AG10803 (cell line): ENCODE measurements around the gene L3MBTL4.
"Not testable (repeated sequence)": the region's sequence is repeated elsewhere in the genome, so short reads cannot be mapped to it uniquely, and the experiment has no call there.

ENCODE experiments used
- DNase-seq: peaks from one replicate; pipeline ENCODE4 v3.0.0; 2010; ENCODE audit warnings: low read depth
- H3K4me3 ChIP-seq: 2 replicates; pipeline ENCODE4 v1.5.1; 2011; ENCODE audit warnings: mild to moderate bottlenecking, low read length, control low read depth
- CTCF ChIP-seq: conservative IDR thresholded peaks from 2 replicates; pipeline ENCODE4 v1.5.1; 2011; ENCODE audit warnings: mild to moderate bottlenecking, low read length, control low read depth, inconsistent platforms

The L3MBTL4 gene

DNA sequence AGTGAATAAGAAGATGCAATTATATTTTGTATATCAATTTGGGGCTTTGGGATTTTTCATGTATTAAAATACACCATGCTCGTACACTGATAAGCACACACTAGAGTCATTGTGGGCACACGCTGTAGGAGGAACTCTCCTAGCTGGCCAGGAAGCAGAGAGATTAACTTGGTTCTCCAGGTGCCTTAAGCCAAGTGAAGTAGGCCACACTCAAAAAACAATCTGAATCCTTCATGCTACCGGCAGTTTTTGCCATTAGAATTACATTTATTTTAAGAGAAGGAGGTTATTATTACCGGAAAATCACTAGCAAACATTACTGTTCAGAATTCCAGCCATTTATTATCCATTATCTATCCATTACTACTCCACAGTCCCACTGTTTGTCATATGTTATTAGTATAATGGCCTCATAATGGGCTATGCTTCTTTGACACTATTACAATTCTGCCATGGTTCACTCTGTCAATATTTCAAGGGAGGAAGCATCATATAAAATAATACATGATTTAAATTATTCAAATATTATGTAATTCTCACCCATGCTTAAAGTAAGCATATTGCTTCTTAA lies 214.4 kb downstream of the L3MBTL4 start:
- no peak for DNase-seq

GRCh38 chr18:6199777-6200176 lies 214.9 kb downstream of the L3MBTL4 start:
- no peak for DNase-seq

More for the DNA sequence above, 214.4 kb downstream of the L3MBTL4 start:
- H3K4me3 ChIP-seq = no peak overlapping the region
- TF ChIP-seq CTCF = no peak

GRCh38 chr18:6198585-6198984 lies 216.1 kb downstream of the L3MBTL4 start:
- no peak overlapping the region for H3K4me3 ChIP-seq
- TF ChIP-seq CTCF = no peak
- DNase-seq = no peak

More at GRCh38 chr18:6199777-6200176, 214.9 kb downstream of the L3MBTL4 start:
- TF ChIP-seq CTCF = no peak
- no peak overlapping the region for H3K4me3 ChIP-seq

DNA sequence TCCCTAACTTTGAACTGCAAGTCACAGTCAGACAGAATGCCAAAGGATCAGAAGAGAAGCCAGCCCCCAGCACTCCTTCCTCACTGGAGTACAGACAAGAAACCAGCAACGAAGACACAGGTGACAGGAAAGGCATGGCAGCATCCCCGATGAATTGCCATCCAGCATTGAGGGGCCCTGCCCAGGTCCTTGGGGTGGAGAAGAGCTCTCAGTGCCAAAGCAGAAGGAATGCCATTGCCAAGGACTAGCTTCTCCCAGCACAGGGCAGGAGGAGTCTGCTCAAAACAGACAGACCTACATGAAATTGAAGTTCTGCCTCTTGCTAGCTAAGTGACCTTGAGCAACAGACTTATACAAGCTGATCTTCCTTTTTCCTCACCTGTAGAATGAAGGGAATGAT lies 220.1 kb downstream of the L3MBTL4 start:
- no peak for TF ChIP-seq CTCF
- DNase-seq = no peak
- H3K4me3 ChIP-seq = no peak overlapping the region

GRCh38 chr18:6185782-6186181 lies 228.9 kb downstream of the L3MBTL4 start:
- not testable (repeated sequence) for DNase-seq, H3K4me3 ChIP-seq

- DNase-seq = no peak
- no peak overlapping the region for H3K4me3 ChIP-seq
- TF ChIP-seq CTCF = no peak
These were observed 239.5 kb downstream of the L3MBTL4 start for GRCh38 chr18:6174983-6175745.

DNA sequence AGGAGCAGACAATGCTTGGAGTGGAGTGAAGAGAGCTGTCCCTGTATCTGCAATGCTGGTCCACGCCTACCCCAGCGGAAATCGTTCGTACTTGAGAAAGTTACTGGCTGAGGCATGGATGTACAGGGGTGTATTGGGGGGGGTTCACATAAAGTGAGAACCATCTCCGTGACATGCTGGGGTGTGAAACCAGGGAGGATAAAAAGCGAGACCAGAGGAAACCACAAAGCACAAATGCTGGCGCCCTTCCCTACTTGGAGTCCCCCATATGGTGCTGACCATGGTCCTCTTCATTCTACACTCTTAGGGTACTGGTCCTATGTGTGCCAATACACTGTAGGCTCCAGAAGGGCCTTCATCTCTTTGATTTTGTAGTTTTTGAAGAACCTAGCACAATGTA lies 244.1 kb downstream of the L3MBTL4 start:
- DNase-seq = no peak
- no peak for TF ChIP-seq CTCF
- H3K4me3 ChIP-seq = no peak overlapping the region
